SK-MEL-5 (cell line): ENCODE data around the gene PCDH1. TPM values are rescaled to one million over a fixed set of nuclear protein-coding genes. Genes with fewer than 3 reads are reported as not detected.
A peak's percentile ranks its signal among the peaks of the same experiment; 100 is the strongest.

Experiments
- DNase-seq: peaks from one replicate; pipeline ENCODE4 v3.0.0-alpha.2; 2016; ENCODE audit warnings: low read depth, low spot score
- in situ Hi-C: cut with HindIII; loops from 2 replicates; pipeline ENCODE4 v1.10.0; 2016; ENCODE audit warnings: low sequenced_read_pairs, high pct_unique_total_duplicates, low pct_unique_long_range_greater_than_20kb
- total RNA-seq: library from RNA; depleted of rRNA; stranded (reverse); fragments of >200 nt; shearing (Covaris generic); gene quantifications from 2 replicates; pipeline ENCODE4 v1.2.3, GENCODE V29; 2014

PCDH1 gene
- total RNA-seq, 1 experiment from 2014 or later: 2.7 TPM

- DNase-seq: peak; percentile 73
- in situ Hi-C loops: no loop called here
These were observed 28.6 kb downstream of the PCDH1 start for GRCh38 chr5:141849415-141850243.

- in situ Hi-C loops: no loop called here
- peak; percentile 28 for DNase-seq
These were observed 29.3 kb downstream of the PCDH1 start for GRCh38 chr5:141848744-141849414.

GRCh38 chr5:141846031-141846430 lies 32.2 kb downstream of the PCDH1 start:
- in situ Hi-C loops: no loop called here
- DNase-seq: no peak

GRCh38 chr5:141845371-141845851 lies 32.8 kb downstream of the PCDH1 start:
- in situ Hi-C loops: no loop called here
- peak; percentile 37 for DNase-seq

GRCh38 chr5:141844414-141845097 lies 33.7 kb downstream of the PCDH1 start:
- no peak for DNase-seq
- in situ Hi-C loops: no loop called here

GRCh38 chr5:141843156-141843927 lies 34.9 kb downstream of the PCDH1 start:
- in situ Hi-C loops: no loop called here
- DNase-seq: peak; percentile 20

- no peak for DNase-seq
- in situ Hi-C loops: no loop called here
These were observed 36.6 kb downstream of the PCDH1 start for GRCh38 chr5:141841378-141842180.

GRCh38 chr5:141840826-141841360 lies 37.3 kb downstream of the PCDH1 start:
- DNase-seq: no peak
- in situ Hi-C loops: no loop called here

- no peak for DNase-seq
- in situ Hi-C loops: no loop called here
These were observed 37.9 kb downstream of the PCDH1 start for GRCh38 chr5:141840280-141840812.

GRCh38 chr5:141839015-141839513 lies 39.1 kb downstream of the PCDH1 start:
- DNase-seq: no peak
- in situ Hi-C loops: no loop called here

GRCh38 chr5:141838326-141839014 lies 39.7 kb downstream of the PCDH1 start:
- no peak for DNase-seq
- in situ Hi-C loops: no loop called here

GRCh38 chr5:141835928-141836670 lies 42.1 kb downstream of the PCDH1 start:
- in situ Hi-C loops: no loop called here
- no peak for DNase-seq

- no peak for DNase-seq
- in situ Hi-C loops: no loop called here
These were observed 43.9 kb downstream of the PCDH1 start for GRCh38 chr5:141834331-141834730.

- DNase-seq: no peak
- in situ Hi-C loops: no loop called here
These were observed 46.1 kb downstream of the PCDH1 start for GRCh38 chr5:141832131-141832530.

- in situ Hi-C loops: no loop called here
- DNase-seq: no peak
These were observed 50.0 kb downstream of the PCDH1 start for GRCh38 chr5:141828162-141828561.
